K562 (cell line): Measurements from ENCODE around the gene GHSR.

Experiments used
- DPF2 ChIP-seq: fragments of 450-650 bp; IDR thresholded peaks from 2 replicates; pipeline ENCODE4 v1.6.1; 2016
- JUND ChIP-seq, 2 experiments: IDR thresholded peaks; 2 replicates in 1 of 2; 3 replicates in 1 of 2; pipeline ENCODE4 v1.6.1; 2011; ENCODE audit warnings: borderline replicate concordance in 2 of 2, low read depth in 2 of 2, low read length in 2 of 2, improper control_type of control experiment in 1 of 2, missing biosample characterization in 1 of 2, missing genetic modification characterization in 1 of 2, missing genetic modification reagents in 1 of 2
- MECOM ChIP-seq: fragments of 250-450 bp; sonication (Bioruptor Pico); IDR thresholded peaks from 2 replicates; pipeline ENCODE4 v1.8.0; 2022; ENCODE audit warnings: inconsistent platforms
- NFIC ChIP-seq: fragments of 450-650 bp; IDR thresholded peaks from 2 replicates; pipeline ENCODE4 v1.6.1; 2017; ENCODE audit warnings: mild to moderate bottlenecking, inconsistent platforms
- TF ChIP-seq, protein P1 (sequence below): sonication (generic); formaldehyde crosslinking; IDR thresholded peaks from 2 replicates; pipeline ENCODE4 v1.5.0; 2020; ENCODE audit warnings: missing genetic modification reagents

DNA sequence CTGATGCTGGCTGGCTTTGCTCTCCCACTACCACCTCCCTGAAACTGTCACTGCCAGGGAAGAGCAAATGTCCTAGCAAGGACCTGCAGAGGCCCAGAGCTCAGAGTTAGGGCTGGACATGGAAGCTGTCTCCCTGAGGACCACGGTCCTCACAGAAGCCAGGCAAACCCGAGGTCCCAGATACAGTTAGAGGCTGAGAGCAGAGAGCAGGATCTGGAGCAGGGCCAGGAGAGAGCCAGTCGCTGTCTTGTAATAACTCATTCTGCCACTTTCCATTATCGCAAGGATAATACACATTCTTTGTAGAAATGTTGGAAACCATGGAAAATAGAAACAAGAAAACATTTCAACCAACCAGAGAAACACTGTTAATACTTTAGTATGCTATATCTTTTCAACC lies 10.1 kb downstream of the GHSR start:
- TF ChIP-seq, protein P1, sequence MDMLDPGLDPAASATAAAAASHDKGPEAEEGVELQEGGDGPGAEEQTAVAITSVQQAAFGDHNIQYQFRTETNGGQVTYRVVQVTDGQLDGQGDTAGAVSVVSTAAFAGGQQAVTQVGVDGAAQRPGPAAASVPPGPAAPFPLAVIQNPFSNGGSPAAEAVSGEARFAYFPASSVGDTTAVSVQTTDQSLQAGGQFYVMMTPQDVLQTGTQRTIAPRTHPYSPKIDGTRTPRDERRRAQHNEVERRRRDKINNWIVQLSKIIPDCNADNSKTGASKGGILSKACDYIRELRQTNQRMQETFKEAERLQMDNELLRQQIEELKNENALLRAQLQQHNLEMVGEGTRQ (CRISPR knock-in tag) = no peak
- no peak for TF ChIP-seq DPF2
- TF ChIP-seq NFIC = no peak
- TF ChIP-seq JUND (IDR thresholded peaks at IDR 0.05; ENCODE audit: borderline replicate concordance, low read depth, low read length) = no peak
- no peak for TF ChIP-seq JUND (tag; IDR thresholded peaks at IDR 0.05; ENCODE audit: borderline replicate concordance, low read depth, low read length)
- no peak for TF ChIP-seq MECOM (CRISPR knock-in tag)
